ENCODE measurements around the gene OTX2. TPM values are rescaled to one million over a fixed set of nuclear protein-coding genes. Genes with fewer than 3 reads are reported as not detected.

The OTX2 gene
- total and polyA plus RNA-seq, 2 experiments from 2014 or later: 0.11 to 0.53 TPM

DNA sequence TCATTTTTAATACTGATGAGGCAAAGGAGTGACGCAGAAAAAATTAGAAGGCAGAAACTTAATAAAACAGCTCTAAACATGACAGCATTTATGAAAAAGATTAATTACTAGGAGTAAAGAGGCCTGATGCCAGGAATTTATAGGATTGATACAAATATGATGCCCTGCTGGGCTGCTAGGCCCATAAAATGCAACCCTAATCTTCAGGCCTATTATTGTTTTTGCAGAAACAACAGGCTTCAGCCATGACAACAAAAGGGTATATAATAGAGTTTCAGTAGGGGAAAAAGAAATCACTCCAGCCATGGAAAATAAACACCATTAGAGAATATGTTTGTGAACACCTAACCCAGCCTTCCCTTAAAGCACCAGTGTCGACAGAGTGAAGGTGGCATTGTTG lies 50.6 kb downstream of the OTX2 start:
- Histone ChIP-seq H3K4me3 (no peak overlapping the region), H3K36me3 (replicated peaks; ENCODE audit: insufficient read depth, low read depth) (no peaks in the 10 kb centered on the region), H3K4me2 (no peak overlapping the region), H3K4me1 (ENCODE audit: insufficient read depth) (no peaks in the 10 kb centered on the region), H3K27me3 (peaks cover 5% of the 10 kb centered on the region), H3K27ac (no peak overlapping the region), H3K9me3 (ENCODE audit: low read depth) (no peaks in the 10 kb centered on the region), H2AFZ (no peak overlapping the region), H3K79me2 (no peaks in the 10 kb centered on the region), H3K9me2 (replicated peaks; ENCODE audit: insufficient read depth) (no peaks in the 10 kb centered on the region), H4K20me1 (ENCODE audit: insufficient read depth, poor library complexity, severe bottlenecking) (no peaks in the 10 kb centered on the region)
- DNase-seq (ENCODE audit: low spot score): no peak
- WGBS (ENCODE audit: low lambda C conversion rate, missing lambda C conversion rate): 81% methylated on average over 2 of the region's 2 CpGs
- TF ChIP-seq, protein P1, sequence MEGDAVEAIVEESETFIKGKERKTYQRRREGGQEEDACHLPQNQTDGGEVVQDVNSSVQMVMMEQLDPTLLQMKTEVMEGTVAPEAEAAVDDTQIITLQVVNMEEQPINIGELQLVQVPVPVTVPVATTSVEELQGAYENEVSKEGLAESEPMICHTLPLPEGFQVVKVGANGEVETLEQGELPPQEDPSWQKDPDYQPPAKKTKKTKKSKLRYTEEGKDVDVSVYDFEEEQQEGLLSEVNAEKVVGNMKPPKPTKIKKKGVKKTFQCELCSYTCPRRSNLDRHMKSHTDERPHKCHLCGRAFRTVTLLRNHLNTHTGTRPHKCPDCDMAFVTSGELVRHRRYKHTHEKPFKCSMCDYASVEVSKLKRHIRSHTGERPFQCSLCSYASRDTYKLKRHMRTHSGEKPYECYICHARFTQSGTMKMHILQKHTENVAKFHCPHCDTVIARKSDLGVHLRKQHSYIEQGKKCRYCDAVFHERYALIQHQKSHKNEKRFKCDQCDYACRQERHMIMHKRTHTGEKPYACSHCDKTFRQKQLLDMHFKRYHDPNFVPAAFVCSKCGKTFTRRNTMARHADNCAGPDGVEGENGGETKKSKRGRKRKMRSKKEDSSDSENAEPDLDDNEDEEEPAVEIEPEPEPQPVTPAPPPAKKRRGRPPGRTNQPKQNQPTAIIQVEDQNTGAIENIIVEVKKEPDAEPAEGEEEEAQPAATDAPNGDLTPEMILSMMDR (IDR thresholded peaks at IDR 0.05; ENCODE audit: poor library complexity): no peak
- no peak for TF ChIP-seq EZH2 (IDR thresholded peaks at IDR 0.05; ENCODE audit: borderline replicate concordance)
- no peak for TF ChIP-seq EZH2phosphoT487 (IDR thresholded peaks at IDR 0.05; ENCODE audit: low read depth, severe bottlenecking, unreplicated experiment)

DNA sequence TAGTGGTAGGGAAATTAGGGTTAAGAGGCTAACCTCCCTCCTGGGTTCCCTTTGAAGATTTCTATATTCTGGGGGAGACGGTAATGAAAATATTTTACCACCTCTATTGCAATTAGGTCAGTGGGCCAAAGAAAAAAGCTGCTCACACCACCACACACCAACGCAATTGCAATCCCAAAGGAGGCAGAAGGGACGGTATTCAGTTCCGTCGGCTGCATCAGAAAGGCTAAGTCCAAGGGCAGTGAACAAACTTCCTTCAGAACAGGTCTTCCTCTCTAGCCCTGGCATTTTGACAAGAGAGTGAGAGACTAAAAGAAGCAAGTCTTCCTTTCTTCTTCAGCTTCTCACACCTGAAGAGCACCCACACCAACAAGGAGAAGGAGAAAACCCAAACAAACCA lies 51.2 kb downstream of the OTX2 start:
- WGBS (ENCODE audit: low lambda C conversion rate, missing lambda C conversion rate): 91% methylated on average over 5 of the region's 5 CpGs
- no peak overlapping the region for H3K4me3 ChIP-seq
- H2AFZ ChIP-seq: no peak overlapping the region
- H3K79me2 ChIP-seq: no peaks in the 10 kb centered on the region
- no peaks in the 10 kb centered on the region for H3K4me1 ChIP-seq (ENCODE audit: insufficient read depth)
- H4K20me1 ChIP-seq (ENCODE audit: insufficient read depth, poor library complexity, severe bottlenecking): no peaks in the 10 kb centered on the region
- H3K27me3 ChIP-seq: no peaks in the 10 kb centered on the region
- H3K9me3 ChIP-seq (ENCODE audit: low read depth): no peaks in the 10 kb centered on the region
- no peaks in the 10 kb centered on the region for H3K36me3 ChIP-seq (replicated peaks; ENCODE audit: insufficient read depth, low read depth)
- no peak for TF ChIP-seq EZH2phosphoT487 (IDR thresholded peaks at IDR 0.05; ENCODE audit: low read depth, severe bottlenecking, unreplicated experiment)
- TF ChIP-seq, protein P1 (IDR thresholded peaks at IDR 0.05; ENCODE audit: poor library complexity): no peak
- no peak for TF ChIP-seq EZH2 (IDR thresholded peaks at IDR 0.05; ENCODE audit: borderline replicate concordance)
- H3K4me2 ChIP-seq: no peak overlapping the region
- H3K9me2 ChIP-seq (replicated peaks; ENCODE audit: insufficient read depth): no peaks in the 10 kb centered on the region
- no peak for DNase-seq (ENCODE audit: low spot score)
- H3K27ac ChIP-seq: no peak overlapping the region

DNA sequence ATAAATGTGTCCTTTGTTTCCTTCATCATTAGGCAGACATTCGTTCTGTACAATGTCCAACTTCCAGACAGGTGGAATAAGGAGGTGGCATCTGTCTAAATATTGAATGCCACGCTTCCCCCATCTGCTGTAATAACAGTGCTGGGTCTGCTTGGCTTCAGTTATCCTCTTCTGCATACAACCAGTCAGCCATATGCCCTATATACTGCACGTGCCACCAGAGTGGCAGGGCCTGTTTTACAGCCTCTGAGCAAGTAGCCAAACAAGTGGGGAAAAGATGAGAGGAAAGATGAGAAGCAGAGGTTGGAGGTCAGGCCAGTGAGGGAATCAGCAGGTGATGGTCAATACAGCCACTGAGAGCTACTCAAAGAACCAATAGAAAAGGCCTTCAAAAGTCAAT lies 55.4 kb downstream of the OTX2 start:
- DNase-seq (ENCODE audit: low spot score): no peak
- Histone ChIP-seq H3K9me3 (ENCODE audit: low read depth) (no peaks in the 10 kb centered on the region), H3K27ac (no peak overlapping the region), H3K9me2 (replicated peaks; ENCODE audit: insufficient read depth) (no peaks in the 10 kb centered on the region), H3K4me3 (no peak overlapping the region), H3K27me3 (no peaks in the 10 kb centered on the region), H4K20me1 (ENCODE audit: insufficient read depth, poor library complexity, severe bottlenecking) (no peaks in the 10 kb centered on the region), H2AFZ (no peak overlapping the region), H3K4me2 (no peak overlapping the region), H3K4me1 (ENCODE audit: insufficient read depth) (no peaks in the 10 kb centered on the region), H3K79me2 (no peaks in the 10 kb centered on the region), H3K36me3 (replicated peaks; ENCODE audit: insufficient read depth, low read depth) (no peaks in the 10 kb centered on the region)
- TF ChIP-seq EZH2phosphoT487 (IDR thresholded peaks at IDR 0.05; ENCODE audit: low read depth, severe bottlenecking, unreplicated experiment) (no peak), EZH2 (IDR thresholded peaks at IDR 0.05; ENCODE audit: borderline replicate concordance) (no peak)
- TF ChIP-seq, protein P1 (IDR thresholded peaks at IDR 0.05; ENCODE audit: poor library complexity): no peak
- 78% methylated on average over 3 of the region's 3 CpGs for WGBS (ENCODE audit: low lambda C conversion rate, missing lambda C conversion rate)

DNA sequence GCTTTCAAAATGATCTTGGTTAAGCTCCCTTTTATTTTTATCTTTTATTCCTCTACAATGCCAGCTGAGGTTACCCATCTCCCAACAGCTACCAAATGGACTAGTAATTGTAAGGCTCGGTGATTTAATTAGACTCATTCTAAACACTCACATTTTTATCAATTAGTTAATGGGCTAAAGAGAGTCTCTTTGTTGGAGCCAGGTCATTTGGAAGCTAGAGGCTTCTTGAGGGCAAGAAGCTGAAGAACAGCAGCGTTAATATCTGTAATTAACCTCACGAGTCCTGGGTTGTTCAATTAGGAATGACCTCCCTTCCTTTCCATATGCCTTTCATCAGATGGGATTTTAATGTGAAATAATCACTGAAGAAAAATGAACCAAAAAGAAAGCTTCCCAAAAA lies 56.9 kb downstream of the OTX2 start:
- H3K36me3 ChIP-seq (replicated peaks; ENCODE audit: insufficient read depth, low read depth): no peaks in the 10 kb centered on the region
- no peaks in the 10 kb centered on the region for H3K9me3 ChIP-seq (ENCODE audit: low read depth)
- H3K79me2 ChIP-seq: no peaks in the 10 kb centered on the region
- H4K20me1 ChIP-seq (ENCODE audit: insufficient read depth, poor library complexity, severe bottlenecking): no peaks in the 10 kb centered on the region
- no peak overlapping the region for H2AFZ ChIP-seq
- no peak for DNase-seq (ENCODE audit: low spot score)
- no peak overlapping the region for H3K27ac ChIP-seq
- no peak overlapping the region for H3K4me3 ChIP-seq
- no peak overlapping the region for H3K4me2 ChIP-seq
- TF ChIP-seq, protein P1 (IDR thresholded peaks at IDR 0.05; ENCODE audit: poor library complexity): no peak
- TF ChIP-seq EZH2phosphoT487 (IDR thresholded peaks at IDR 0.05; ENCODE audit: low read depth, severe bottlenecking, unreplicated experiment) (no peak), EZH2 (IDR thresholded peaks at IDR 0.05; ENCODE audit: borderline replicate concordance) (no peak)
- WGBS (ENCODE audit: low lambda C conversion rate, missing lambda C conversion rate): 66% methylated on average over 3 of the region's 3 CpGs
- H3K27me3 ChIP-seq: no peaks in the 10 kb centered on the region
- H3K9me2 ChIP-seq (replicated peaks; ENCODE audit: insufficient read depth): no peaks in the 10 kb centered on the region
- H3K4me1 ChIP-seq (ENCODE audit: insufficient read depth): no peaks in the 10 kb centered on the region

All from hepatocyte (in vitro differentiated cells).